Activated CD4-positive, alpha-beta T cell treated with anti-CD3 and anti-CD28 coated beads for 4 hours (primary cell): ENCODE results near the gene OR1S1.
"Not testable (repeated sequence)": the region's sequence is repeated elsewhere in the genome, so short reads cannot be mapped to it uniquely, and the experiment has no call there.

Source experiments
- DNase-seq, 2 donors: peaks; one replicate each; pipeline ENCODE4 v3.0.0-alpha.2; 2020

The OR1S1 gene

GRCh38 chr11:58212420-58212819 is at the start of gene OR1S1:
OR1S1 (plus strand) TSS chr11:58212720.
- DNase-seq: not testable (repeated sequence)

DNA sequence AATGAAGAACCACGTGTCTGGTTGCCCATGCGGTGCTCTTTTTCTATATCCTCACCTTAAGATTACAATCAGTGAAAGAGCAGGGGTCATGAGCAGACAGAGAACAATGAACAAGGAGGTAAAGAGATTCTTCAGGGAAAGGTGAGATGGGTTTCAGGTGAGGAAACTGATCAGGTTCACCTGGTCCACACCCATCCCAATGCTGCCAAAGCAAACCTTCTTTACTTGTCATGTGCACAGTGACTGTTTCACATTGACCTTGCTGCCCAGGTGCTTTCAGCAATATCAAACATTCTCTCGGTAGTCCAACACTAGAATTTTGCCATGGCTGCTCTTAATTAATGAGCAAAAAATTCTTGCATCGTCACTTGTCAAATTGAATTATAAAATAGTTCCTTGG is 48.1 kb upstream of the OR1S1 start:
- no peak for DNase-seq

- DNase-seq: no peak
These were observed 47.5 kb upstream of the OR1S1 start for GRCh38 chr11:58164990-58165389.

DNA sequence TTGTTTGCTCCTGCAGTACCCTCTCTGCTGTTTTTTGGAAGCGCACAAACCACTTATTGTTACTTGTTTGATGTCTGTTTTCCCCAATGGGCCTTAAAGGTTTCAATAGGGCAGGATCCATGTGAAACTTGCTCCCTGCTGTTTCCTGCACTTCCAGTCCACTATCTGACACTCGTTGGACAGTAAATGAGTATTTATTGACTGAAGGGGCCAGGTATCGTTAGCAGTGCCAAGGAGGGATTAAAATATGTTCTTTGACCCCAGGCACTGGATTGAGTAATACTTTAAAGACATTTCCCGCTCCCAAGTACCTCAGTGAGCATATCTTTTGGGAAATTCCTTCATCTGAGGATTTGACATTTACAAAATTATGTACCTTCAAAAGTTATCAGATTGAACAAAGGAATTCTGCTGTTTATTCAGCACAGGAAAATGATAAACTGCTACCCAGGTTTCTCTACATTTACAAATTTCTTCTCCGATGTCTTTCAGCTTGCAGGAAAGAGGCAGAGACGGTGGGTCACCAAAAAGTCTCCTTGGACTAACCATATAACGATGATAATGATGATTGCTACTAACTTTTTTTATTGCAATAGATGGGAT is 46.9 kb upstream of the OR1S1 start:
- no peak for DNase-seq

DNA sequence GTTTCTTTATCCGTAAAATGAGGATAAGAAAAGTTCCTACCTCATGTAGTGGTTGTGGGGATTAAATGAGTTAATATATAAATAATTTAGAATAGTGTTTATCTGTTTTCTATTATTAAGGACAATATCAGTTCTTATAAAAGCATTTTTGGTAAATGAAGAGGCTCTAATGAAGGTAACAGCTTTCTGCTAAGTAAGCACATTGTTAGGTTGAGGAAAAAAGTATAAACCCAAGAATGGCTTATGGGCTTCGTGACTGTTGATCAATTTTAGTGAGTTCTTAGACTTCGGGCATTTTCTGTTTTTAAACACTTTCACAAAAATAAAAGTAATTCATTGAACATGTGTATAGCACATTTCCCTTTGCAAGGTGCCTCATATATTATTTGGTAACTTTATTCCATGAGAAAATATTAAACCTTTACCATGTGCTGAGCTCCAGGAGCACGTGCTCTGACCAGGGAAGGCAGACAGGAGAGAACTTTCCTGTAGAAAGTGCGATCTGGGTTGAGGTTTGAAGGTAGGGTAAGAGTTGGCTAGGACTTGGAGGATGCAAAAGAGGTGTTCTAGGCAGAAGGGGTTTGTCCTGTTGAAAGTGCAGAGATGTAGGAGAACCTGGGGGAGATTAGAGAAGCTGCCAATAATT is 35.0 kb upstream of the OR1S1 start:
- no peak for DNase-seq

- DNase-seq: no peak
These were observed 34.1 kb upstream of the OR1S1 start for GRCh38 chr11:58178444-58178843.

DNA sequence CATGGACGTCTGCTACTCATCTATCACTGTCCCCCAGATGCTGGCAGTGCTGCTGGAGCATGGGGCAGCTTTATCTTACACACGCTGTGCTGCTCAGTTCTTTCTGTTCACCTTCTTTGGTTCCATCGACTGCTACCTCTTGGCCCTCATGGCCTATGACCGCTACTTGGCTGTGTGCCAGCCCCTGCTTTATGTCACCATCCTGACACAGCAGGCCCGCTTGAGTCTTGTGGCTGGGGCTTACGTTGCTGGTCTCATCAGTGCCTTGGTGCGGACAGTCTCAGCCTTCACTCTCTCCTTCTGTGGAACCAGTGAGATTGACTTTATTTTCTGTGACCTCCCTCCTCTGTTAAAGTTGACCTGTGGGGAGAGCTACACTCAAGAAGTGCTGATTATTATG is 32.9 kb upstream of the OR1S1 start:
- DNase-seq: no peak

- DNase-seq: no peak
These were observed 25.6 kb upstream of the OR1S1 start for GRCh38 chr11:58186938-58187337.

- DNase-seq: no peak
These were observed 23.8 kb upstream of the OR1S1 start, which contains the start of gene OR9Q2 for GRCh38 chr11:58188770-58189169. OR9Q2 (plus strand) TSS chr11:58189070; CDS start chr11:58190491, 1,421 bp downstream.

GRCh38 chr11:58192229-58192628 is 20.3 kb upstream of the OR1S1 start:
- DNase-seq: no peak

- no peak for DNase-seq
These were observed 19.1 kb upstream of the OR1S1 start for GRCh38 chr11:58193391-58193790.

- DNase-seq: no peak
These were observed 16.6 kb upstream of the OR1S1 start for GRCh38 chr11:58195939-58196338.

DNA sequence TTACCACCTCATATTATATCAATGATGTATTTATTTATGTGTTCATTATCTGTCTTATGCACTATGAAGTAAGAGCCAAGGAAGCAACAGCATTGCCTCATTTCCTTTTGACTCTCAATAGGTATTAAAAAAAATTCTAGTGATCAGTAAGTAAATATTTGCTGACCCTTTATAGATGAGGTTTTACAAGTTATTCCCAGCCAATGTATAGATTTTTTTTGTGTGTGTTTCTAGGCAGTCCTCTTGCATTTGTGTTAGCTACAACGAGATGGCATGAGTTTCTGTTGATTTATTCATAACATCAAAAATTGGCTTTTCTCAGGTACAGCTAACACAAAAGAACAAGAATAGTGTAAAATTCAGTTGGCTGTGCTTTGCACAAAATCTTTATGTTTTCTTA is 13.2 kb upstream of the OR1S1 start:
- DNase-seq: no peak

- DNase-seq: no peak
These were observed 8.5 kb upstream of the OR1S1 start, which contains the start of gene OR1S2 for GRCh38 chr11:58204042-58204441. OR1S2 (minus strand) TSS chr11:58204142; CDS start chr11:58204142, 0 bp downstream.

DNA sequence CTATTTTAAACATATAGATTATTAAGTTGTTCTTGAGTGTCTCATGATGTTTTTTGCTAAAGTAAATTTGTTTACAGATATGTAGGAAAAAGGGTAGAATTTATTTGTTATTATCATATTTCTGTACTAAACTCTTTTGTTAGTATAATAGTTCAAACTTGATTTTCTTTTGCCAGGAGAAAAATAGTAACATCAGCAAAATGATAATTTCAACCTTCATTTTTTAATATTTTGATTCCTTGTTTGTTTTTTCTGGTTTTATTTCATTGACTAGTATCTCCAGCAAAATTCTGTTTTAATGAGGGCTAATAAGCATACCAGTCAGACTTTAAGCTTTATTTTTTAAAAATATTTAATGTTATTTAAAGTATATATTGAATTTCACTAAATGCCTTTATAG is 4.0 kb downstream of the OR1S1 start:
- DNase-seq: no peak

- DNase-seq: no peak
These were observed 10.2 kb downstream of the OR1S1 start for GRCh38 chr11:58222721-58223120.

- DNase-seq: no peak
These were observed 15.6 kb downstream of the OR1S1 start for GRCh38 chr11:58227956-58228615.

- DNase-seq: no peak
These were observed 31.4 kb downstream of the OR1S1 start for GRCh38 chr11:58243954-58244353.

DNA sequence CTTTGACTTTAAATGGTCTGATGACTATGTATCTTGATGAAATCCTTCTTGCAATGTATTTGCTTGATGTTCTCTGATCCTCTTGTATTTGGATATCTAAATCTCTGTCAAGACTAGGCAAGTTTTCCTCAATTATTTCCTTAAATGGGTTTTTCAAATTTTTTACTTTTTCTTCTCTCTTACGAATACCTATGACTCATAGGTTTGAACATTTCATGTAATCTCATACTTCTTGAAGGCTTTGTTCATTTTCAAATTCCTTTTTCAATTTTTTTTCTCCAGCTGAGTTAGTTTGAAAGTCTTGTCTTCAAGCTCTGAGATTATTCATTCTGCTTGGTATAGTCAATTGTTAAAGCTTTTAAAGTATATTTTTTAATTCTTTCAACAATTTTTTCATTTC is 42.4 kb downstream of the OR1S1 start:
- no peak for DNase-seq

DNA sequence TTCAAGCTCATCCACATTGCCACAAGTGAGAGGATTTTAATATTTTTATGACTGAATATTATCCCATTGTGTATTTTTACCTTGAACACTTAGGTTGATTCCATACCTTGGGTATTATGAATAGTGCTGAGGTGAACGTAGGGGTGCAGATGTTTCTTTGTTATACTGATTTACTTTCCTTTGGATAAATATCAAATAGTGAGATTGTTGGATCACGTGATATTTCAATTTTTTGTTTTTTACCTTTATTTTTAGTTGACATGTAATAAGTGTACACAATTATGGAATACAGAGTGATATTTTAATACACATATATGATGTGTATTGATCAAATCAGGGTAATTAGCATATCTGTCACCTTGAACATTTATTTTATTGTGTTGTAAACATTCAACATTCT is 47.5 kb downstream of the OR1S1 start:
- DNase-seq: no peak
